MM.1S (cell line): ENCODE measurements around the gene CDC14A.

Experiments used
- DNase-seq: peaks from one replicate; pipeline ENCODE4 v3.0.0-alpha.2; 2015
- H2AFZ ChIP-seq: fragments of 300-600 bp; sonication (generic); 2 replicates; pipeline ENCODE4 v1.6.0; 2016; ENCODE audit warnings: antibody characterized with exemption, low read length
- H3F3A ChIP-seq: fragments of 300-600 bp; sonication (generic); 2 replicates; pipeline ENCODE4 v1.6.1; 2016; ENCODE audit warnings: mild to moderate bottlenecking, antibody characterized with exemption, low read length, moderate library complexity, mixed read lengths; ENCODE audit not compliant: insufficient read depth
- H3K27ac ChIP-seq: fragments of 300-600 bp; sonication (generic); 2 replicates; pipeline ENCODE4 v1.5.1; 2016; ENCODE audit warnings: mild to moderate bottlenecking, low read length
- H3K27me3 ChIP-seq: fragments of 300-600 bp; sonication (generic); replicated peaks from 2 replicates; pipeline ENCODE4 v1.6.0; 2016; ENCODE audit warnings: low read length; ENCODE audit not compliant: insufficient read depth
- H3K36me3 ChIP-seq: fragments of 300-600 bp; sonication (generic); replicated peaks from 2 replicates; pipeline ENCODE4 v1.6.1; 2016; ENCODE audit warnings: mild to moderate bottlenecking, low read length, mixed read lengths; ENCODE audit not compliant: insufficient read depth
- H3K4me1 ChIP-seq: fragments of 300-600 bp; sonication (generic); 2 replicates; pipeline ENCODE4 v1.6.1; 2016; ENCODE audit warnings: low read length, mixed read lengths
- H3K4me2 ChIP-seq: fragments of 300-600 bp; sonication (generic); 2 replicates; pipeline ENCODE4 v1.6.0; 2016; ENCODE audit warnings: low read depth, low read length
- H3K4me3 ChIP-seq: fragments of 300-600 bp; sonication (generic); 2 replicates; pipeline ENCODE4 v1.5.1; 2016; ENCODE audit warnings: low read length, mixed read lengths
- H3K79me2 ChIP-seq: fragments of 300-600 bp; sonication (generic); 2 replicates; pipeline ENCODE4 v1.6.1; 2016; ENCODE audit warnings: mixed run types, low read length, mixed read lengths
- H3K9ac ChIP-seq: fragments of 300-600 bp; sonication (generic); 2 replicates; pipeline ENCODE4 v1.6.1; 2016; ENCODE audit warnings: low read length, mixed read lengths
- H3K9me2 ChIP-seq: fragments of 300-600 bp; sonication (generic); replicated peaks from 2 replicates; pipeline ENCODE4 v1.6.1; 2016; ENCODE audit warnings: mild to moderate bottlenecking, low read length, mixed read lengths; ENCODE audit not compliant: insufficient read depth
- H3K9me3 ChIP-seq: fragments of 300-600 bp; sonication (generic); replicated peaks from 2 replicates; pipeline ENCODE4 v1.6.1; 2016; ENCODE audit warnings: mild to moderate bottlenecking, low read length, mixed read lengths; ENCODE audit not compliant: insufficient read depth
- H4K20me1 ChIP-seq: fragments of 300-600 bp; sonication (generic); 2 replicates; pipeline ENCODE4 v1.6.1; 2016; ENCODE audit warnings: mild to moderate bottlenecking, low read length, moderate library complexity, mixed read lengths; ENCODE audit not compliant: insufficient read depth
- CTCF ChIP-seq: fragments of 300-600 bp; sonication (generic); IDR thresholded peaks from 2 replicates; pipeline ENCODE4 v1.5.1; 2016; ENCODE audit warnings: antibody characterized with exemption, low read length, mixed read lengths
- EZH2 ChIP-seq: fragments of 300-600 bp; sonication (generic); optimal IDR thresholded peaks from 2 replicates; pipeline ENCODE3; 2017; ENCODE audit warnings: low read depth, mild to moderate bottlenecking, antibody characterized with exemption, low read length, mixed read lengths
- EZH2phosphoT487 ChIP-seq: fragments of 300-600 bp; sonication (generic); IDR thresholded peaks from 2 replicates; pipeline ENCODE4 v1.6.1; 2018; ENCODE audit warnings: antibody characterized with exemption, low read length

CDC14A gene

GRCh38 chr1:100378956-100379355 is 26.6 kb downstream of the CDC14A start:
- Histone ChIP-seq H3K9me2 (no peaks in the 10 kb centered on the region), H4K20me1 (no peaks in the 10 kb centered on the region), H3K36me3 (no peaks in the 10 kb centered on the region), H3K4me1 (0 out of 2 replicates have a peak, but pooled peaks cover 12% of the 10 kb centered on the region), H3K9me3 (no peaks in the 10 kb centered on the region), H3K9ac (no peak overlapping the region), H3F3A (peaks cover 9% of the 10 kb centered on the region; the same call in 1 of the 2 replicates), H3K4me3 (no peak overlapping the region), H2AFZ (no peak overlapping the region), H3K79me2 (no peaks in the 10 kb centered on the region), H3K27ac (no peak overlapping the region), H3K27me3 (no peaks in the 10 kb centered on the region), H3K4me2 (no peak overlapping the region)
- TF ChIP-seq EZH2phosphoT487 = no peak
- no peak for TF ChIP-seq EZH2
- TF ChIP-seq CTCF = no peak
- no peak for DNase-seq

- Histone ChIP-seq H3K4me2 (no peak overlapping the region), H3K4me1 (0 out of 2 replicates have a peak, but pooled peaks cover 12% of the 10 kb centered on the region), H3K27ac (no peak overlapping the region), H3K4me3 (no peak overlapping the region), H3F3A (peaks cover 9% of the 10 kb centered on the region; the same call in 1 of the 2 replicates), H3K9ac (no peak overlapping the region), H3K9me2 (no peaks in the 10 kb centered on the region), H4K20me1 (no peaks in the 10 kb centered on the region), H3K36me3 (no peaks in the 10 kb centered on the region), H3K9me3 (no peaks in the 10 kb centered on the region), H3K27me3 (no peaks in the 10 kb centered on the region), H3K79me2 (no peaks in the 10 kb centered on the region), H2AFZ (no peak overlapping the region)
- TF ChIP-seq EZH2 (no peak), CTCF (no peak), EZH2phosphoT487 (no peak)
- DNase-seq = no peak
Observed at GRCh38 chr1:100380635-100381034, 28.3 kb downstream of the CDC14A start.

GRCh38 chr1:100382657-100383056 is 30.4 kb downstream of the CDC14A start:
- Histone ChIP-seq H3K4me1 (peaks cover 19% of the 10 kb centered on the region), H3K4me2 (no peak overlapping the region), H4K20me1 (no peaks in the 10 kb centered on the region), H3K9me3 (no peaks in the 10 kb centered on the region), H3K9ac (no peak overlapping the region), H3K79me2 (no peaks in the 10 kb centered on the region), H3K27ac (no peak overlapping the region), H2AFZ (no peak overlapping the region), H3K27me3 (no peaks in the 10 kb centered on the region), H3F3A (peaks cover 13% of the 10 kb centered on the region), H3K9me2 (no peaks in the 10 kb centered on the region), H3K36me3 (no peaks in the 10 kb centered on the region), H3K4me3 (no peak overlapping the region)
- no peak for DNase-seq
- no peak for TF ChIP-seq CTCF
- TF ChIP-seq EZH2 = no peak
- TF ChIP-seq EZH2phosphoT487 = no peak
